Measurements from ENCODE around the gene PISD. TPM values are rescaled to one million over a fixed set of nuclear protein-coding genes. Genes with fewer than 3 reads are reported as not detected.

PISD gene
- total and polyA plus RNA-seq, 2 donors (not counting 3 experiments of a cell fraction or from before 2014, with no cell fraction given): 53.4 to 58.0 TPM

- Histone ChIP-seq H3K4me1 (ENCODE audit: control insufficient read depth, extremely low read depth, insufficient read depth, low read length) (peaks cover 11% of the 10 kb centered on the region), H3K4me2 (ENCODE audit: insufficient read depth, low read length) (peak overlapping the region; percentile 80), H3K79me2 (ENCODE audit: control insufficient read depth, insufficient read depth, low read length) (peaks cover 40% of the 10 kb centered on the region), H3K4me3 (replicated peaks in 1 of 3; ENCODE audit: insufficient read depth in 1 of 3, low read depth in 1 of 3, low read length in 3 of 3) (peak overlapping the region; percentile 69 to 92 (median 90)), H4K20me1 (replicated peaks; ENCODE audit: control insufficient read depth, extremely low read depth, insufficient read depth, low read length) (no peaks in the 10 kb centered on the region), H3K9me3 (replicated peaks; ENCODE audit: control insufficient read depth, insufficient read depth, low read length) (no peaks in the 10 kb centered on the region), H3K27ac (ENCODE audit: insufficient read depth, low read depth, low read length) (peak overlapping the region; percentile 63), H3K9me1 (replicated peaks; ENCODE audit: control insufficient read depth, extremely low read depth, insufficient read depth, low read length) (no peaks in the 10 kb centered on the region), H3K9ac (replicated peaks; ENCODE audit: extremely low read depth, insufficient read depth, low read length) (peak overlapping the region; percentile 77), H3K36me3 (ENCODE audit: control insufficient read depth in 2 of 2, extremely low read depth in 1 of 2, insufficient read depth in 2 of 2, low read length in 2 of 2) (no peaks in the 10 kb centered on the region), H3K27me3 (ENCODE audit: control insufficient read depth in 2 of 2, insufficient read depth in 2 of 2, low read length in 2 of 2) (no peaks in the 10 kb centered on the region), H2AFZ (ENCODE audit: low read depth, low read length) (peak overlapping the region; percentile 93)
- ChIA-PET CTCF (interaction anchor here (0.6 to 2.7 kb wide), 8 partner anchors 14 to 308 kb away, joined by 3 to 18 read pairs (median 4); no protein-coding TSS in a partner anchor), POLR2A (interaction anchor here (0.6 to 1.2 kb wide), 2 partner anchors 14 to 150 kb away, joined by 3 read pairs; no protein-coding TSS in a partner anchor)
- DNase-seq (ENCODE audit: low read depth, low spot score): no peak
- intact Hi-C loops (cut with micrococcal nuclease): loop anchor here (1.0 to 2.0 kb wide), 3 partner anchors 14 to 88 kb away; partner anchors contain the start of gene PRR14L
- dilution Hi-C loops (cut with MboI; ENCODE audit: extremely low pct_ligation_motif_present, low sequenced_read_pairs): no loop called here
- FAIRE-seq: no peak
- BruUV-seq (replicated peaks): no TSS peak
- TF ChIP-seq JUN (IDR thresholded peaks at IDR 0.05; ENCODE audit: borderline replicate concordance, insufficient read depth, insufficient read length, low read depth): no peak
- TF ChIP-seq POLR2A (IDR thresholded peaks at IDR 0.05; ENCODE audit: low read depth, low read length): no peak
- no peak for TF ChIP-seq FOS (IDR thresholded peaks at IDR 0.05; ENCODE audit: borderline replicate concordance, insufficient read depth, low read length)
- TF ChIP-seq CTCF (IDR thresholded peaks at IDR 0.05; ENCODE audit: extremely low read depth in 1 of 2, insufficient read depth in 1 of 2, low read depth in 1 of 2, low read length in 2 of 2): no peak
- no peak for TF ChIP-seq MAX (IDR thresholded peaks at IDR 0.05; ENCODE audit: insufficient read depth, insufficient read length)
- TF ChIP-seq POLR2AphosphoS5 (IDR thresholded peaks at IDR 0.05; ENCODE audit: insufficient read depth, low read depth, low read length): no peak
Observed at GRCh38 chr22:31662668-31663037, 638 bp upstream of the PISD start.
